CD8-positive, alpha-beta memory T cell (primary cell): ENCODE measurements around the gene GLT6D1. TPM values are rescaled to one million over a fixed set of nuclear protein-coding genes. Genes with fewer than 3 reads are reported as not detected.
"Not testable (repeated sequence)": the region's sequence is repeated elsewhere in the genome, so short reads cannot be mapped to it uniquely, and the experiment has no call there.

Source experiments
- CTCF ChIA-PET: fragments of 350-600 bp; sonication (Branson Sonifier 250); formaldehyde crosslinking; loops from one replicate; lab custom pipeline; 2021; ENCODE audit warnings: antibody characterized with exemption; lab: Charles Lee
- POLR2A ChIA-PET: fragments of 350-600 bp; sonication (Branson Sonifier 250); formaldehyde crosslinking; loops from one replicate; lab custom pipeline; 2021; ENCODE audit warnings: antibody characterized with exemption; lab: Charles Lee
- DNase-seq, 5 donors: peaks; one replicate each; pipeline versions ENCODE4 v3.0.0 to v3.0.0-alpha.2; 2020 to 2022; ENCODE audit warnings: mixed read lengths in 1 of 5
- H3K27ac ChIP-seq: one replicate; pipeline ENCODE4 v1.7.0; 2013; ENCODE audit warnings: low read depth, mild to moderate bottlenecking, low read length, moderate library complexity
- H3K27me3 ChIP-seq: 2 replicates; pipeline ENCODE4 v1.7.0; 2013; ENCODE audit warnings: low read length, mild to moderate bottlenecking; ENCODE audit not compliant: insufficient read depth, poor library complexity, severe bottlenecking
- H3K36me3 ChIP-seq: 2 replicates; pipeline ENCODE4 v1.7.0; 2013; ENCODE audit warnings: mild to moderate bottlenecking, low read length, moderate library complexity; ENCODE audit not compliant: insufficient read depth
- H3K4me1 ChIP-seq: 2 replicates; pipeline ENCODE4 v1.7.0; 2013; ENCODE audit warnings: mild to moderate bottlenecking, low read length, moderate library complexity; ENCODE audit not compliant: insufficient read depth
- H3K4me3 ChIP-seq: 2 replicates; pipeline ENCODE4 v1.7.0; 2013; ENCODE audit warnings: mild to moderate bottlenecking, low read length
- H3K9me3 ChIP-seq: 2 replicates; pipeline ENCODE4 v1.7.0; 2013; ENCODE audit warnings: mild to moderate bottlenecking, low read length
- H3K27ac Mint-ChIP-seq, 8 donors: one replicate each; pipeline ENCODE4 v1.8.0; 2020 to 2021; ENCODE audit warnings: mixed read lengths in 8 of 8, mild to moderate bottlenecking in 6 of 8, inconsistent platforms in 3 of 8, moderate library complexity in 3 of 8
- H3K27me3 Mint-ChIP-seq, 2 donors: one replicate each; pipeline ENCODE4 v1.8.0; 2020 to 2021; ENCODE audit warnings: mixed read lengths in 2 of 2, mild to moderate bottlenecking in 1 of 2, moderate library complexity in 1 of 2
- H3K36me3 Mint-ChIP-seq, 3 donors: one replicate each; pipeline ENCODE4 v1.8.0; 2020 to 2021; ENCODE audit warnings: mixed read lengths in 3 of 3, inconsistent platforms in 1 of 3, mild to moderate bottlenecking in 1 of 3
- H3K4me1 Mint-ChIP-seq, 3 donors: one replicate each; pipeline ENCODE4 v1.8.0; 2020 to 2021; ENCODE audit warnings: mixed read lengths in 3 of 3, inconsistent platforms in 1 of 3, mild to moderate bottlenecking in 1 of 3
- H3K4me3 Mint-ChIP-seq, 7 donors: one replicate each; pipeline ENCODE4 v1.8.0; 2020 to 2021; ENCODE audit warnings: mixed read lengths in 7 of 7, mild to moderate bottlenecking in 6 of 7, moderate library complexity in 4 of 7, inconsistent platforms in 2 of 7
- H3K9me3 Mint-ChIP-seq, 5 donors: one replicate each; pipeline ENCODE4 v1.8.0; 2020 to 2022; ENCODE audit warnings: mixed read lengths in 5 of 5, mild to moderate bottlenecking in 3 of 5, moderate library complexity in 2 of 5, inconsistent platforms in 1 of 5
- polyA plus RNA-seq: library from polyadenylated mRNA; unstranded; fragments of 300-500 nt; fragmentation: Illumina TruSeq; gene quantifications from one replicate; pipeline ENCODE4 v1.2.3, GENCODE V29; 2021
- total RNA-seq, 2 experiments: library from RNA; stranded (reverse); gene quantifications; one replicate each; pipeline ENCODE4 v1.2.3, GENCODE V29; 2021

The GLT6D1 gene
- total and polyA plus RNA-seq, 3 experiments from 2014 or later = not detected

DNA sequence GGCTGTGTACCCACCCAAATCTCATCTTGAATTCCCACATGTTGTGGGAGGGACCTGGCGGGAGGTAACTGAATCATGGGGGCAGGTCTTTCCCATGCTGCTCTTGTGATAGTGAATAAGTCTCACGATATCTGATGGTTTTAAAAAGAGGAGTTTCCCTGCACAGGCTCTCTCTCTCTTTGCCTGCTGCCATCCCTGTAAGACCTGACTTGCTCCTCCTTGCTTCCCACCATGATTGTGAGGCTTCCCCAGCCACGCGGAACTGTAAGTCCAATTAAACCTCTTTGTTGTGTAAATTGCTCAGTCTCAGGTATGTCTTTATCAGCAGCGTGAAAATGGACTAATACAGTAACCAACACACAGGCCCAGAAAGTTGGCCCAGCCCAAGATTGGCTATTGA, 29.7 kb upstream of the GLT6D1 start:
- H3K36me3 ChIP-seq, DNase-seq, H3K27me3 ChIP-seq, H3K36me3 Mint-ChIP-seq, CTCF ChIA-PET, H3K27ac Mint-ChIP-seq, H3K4me1 ChIP-seq, H3K9me3 Mint-ChIP-seq, H3K27ac ChIP-seq, POLR2A ChIA-PET, H3K4me3 ChIP-seq, H3K4me3 Mint-ChIP-seq, H3K9me3 ChIP-seq, H3K4me1 Mint-ChIP-seq: not testable (repeated sequence)
- peaks cover 8 to 11% of the 10 kb centered on the region in 2 donors for H3K27me3 Mint-ChIP-seq

DNA sequence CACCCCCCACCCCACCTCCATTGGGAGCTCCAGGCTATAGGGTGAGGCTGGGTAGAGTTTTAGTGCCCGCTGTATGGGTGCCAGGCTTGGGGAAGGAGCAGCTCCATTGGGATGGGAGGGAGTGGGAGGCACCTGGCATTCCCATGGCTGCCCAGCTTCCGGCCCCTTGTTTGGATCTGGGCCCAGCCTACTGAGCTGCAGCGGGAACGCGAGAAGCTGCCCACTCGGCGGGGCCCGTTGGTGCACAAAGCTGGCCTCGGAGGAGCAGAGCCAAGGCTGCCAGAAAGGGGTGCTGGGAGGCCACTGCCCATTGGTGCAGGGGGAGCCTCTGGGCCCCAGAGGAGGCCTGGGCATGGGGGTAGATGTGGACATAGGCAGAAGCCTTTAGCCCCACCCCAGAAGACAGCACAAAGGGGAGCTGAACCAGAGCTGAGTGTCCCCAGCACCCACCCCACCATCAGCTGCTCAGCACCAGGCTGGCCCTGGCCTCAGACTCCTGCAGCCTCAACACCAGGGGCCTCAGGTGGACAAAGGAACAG, 28.2 kb upstream of the GLT6D1 start:
- Histone ChIP-seq H3K9me3 (no peaks in the 10 kb centered on the region), H3K36me3 (no peaks in the 10 kb centered on the region), H3K4me3 (no peak overlapping the region), H3K4me1 (no peaks in the 10 kb centered on the region), H3K27ac (no peak overlapping the region), H3K27me3 (no peaks in the 10 kb centered on the region)
- Mint-ChIP-seq H3K27ac (no peak overlapping the region), H3K9me3 (peaks cover 0 to 2% (median 0%) of the 10 kb centered on the region in 5 donors), H3K4me3 (no peak overlapping the region), H3K27me3 (peaks cover 8 to 11% of the 10 kb centered on the region in 2 donors), H3K36me3 (no peaks in the 10 kb centered on the region), H3K4me1 (no peaks in the 10 kb centered on the region)
- POLR2A ChIA-PET = no interaction called here
- CTCF ChIA-PET = no interaction called here
- DNase-seq = no peak

DNA sequence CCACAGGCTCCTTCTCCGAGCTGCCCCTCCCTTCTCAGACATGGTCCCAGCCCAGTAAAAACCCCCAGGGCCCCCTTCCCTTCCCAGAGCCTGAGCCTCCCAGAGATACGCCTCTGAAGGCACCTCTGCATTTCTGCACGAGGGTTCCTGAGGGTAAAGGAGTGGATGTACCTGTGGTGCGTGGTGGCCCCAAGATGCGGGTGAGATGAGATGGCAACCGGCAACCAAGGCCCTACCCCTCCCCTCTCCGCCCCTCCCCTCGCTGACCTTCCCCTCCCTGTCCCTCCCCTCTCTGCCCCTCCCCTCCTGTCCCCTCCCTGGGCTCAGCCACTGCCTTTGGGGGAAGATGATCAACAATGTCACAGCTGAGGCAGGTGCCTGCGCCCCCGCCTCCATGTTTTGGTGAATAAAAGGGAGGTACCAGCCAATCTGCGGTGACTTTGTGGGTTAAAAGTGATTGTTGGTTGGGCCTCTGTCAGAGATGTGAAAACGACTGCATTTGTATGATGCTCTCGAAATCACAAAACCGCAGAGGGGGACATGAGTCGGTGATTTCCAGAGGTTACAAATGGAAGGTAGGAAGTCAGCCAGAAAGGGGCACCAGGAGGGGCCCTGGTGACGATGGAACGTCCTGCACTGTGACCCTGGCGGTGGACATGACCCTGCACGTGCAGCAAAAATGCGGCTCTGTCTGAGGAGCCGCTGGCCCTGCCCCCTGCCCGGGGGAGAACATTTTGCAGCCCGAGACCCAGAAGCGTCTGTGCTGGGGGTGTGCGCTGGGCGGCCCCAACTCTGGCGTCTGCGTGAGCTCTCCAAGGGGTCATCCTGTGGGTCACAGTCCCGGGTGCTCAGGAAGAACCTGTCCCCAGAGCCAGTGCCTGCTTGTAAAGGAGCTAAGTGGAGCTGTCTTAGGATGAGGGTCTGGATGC, 27.5 kb upstream of the GLT6D1 start:
- Histone ChIP-seq H3K36me3 (no peaks in the 10 kb centered on the region), H3K9me3 (no peaks in the 10 kb centered on the region), H3K27me3 (no peaks in the 10 kb centered on the region), H3K27ac (no peak overlapping the region), H3K4me3 (no peak overlapping the region), H3K4me1 (no peaks in the 10 kb centered on the region)
- Mint-ChIP-seq H3K27me3 (peaks cover 4 to 8% of the 10 kb centered on the region in 2 donors), H3K9me3 (peaks cover 0 to 2% (median 0%) of the 10 kb centered on the region in 5 donors), H3K4me1 (no peaks in the 10 kb centered on the region), H3K4me3 (no peak overlapping the region), H3K36me3 (no peaks in the 10 kb centered on the region), H3K27ac (no peak overlapping the region)
- ChIA-PET POLR2A (no interaction called here), CTCF (no interaction called here)
- no peak for DNase-seq

DNA sequence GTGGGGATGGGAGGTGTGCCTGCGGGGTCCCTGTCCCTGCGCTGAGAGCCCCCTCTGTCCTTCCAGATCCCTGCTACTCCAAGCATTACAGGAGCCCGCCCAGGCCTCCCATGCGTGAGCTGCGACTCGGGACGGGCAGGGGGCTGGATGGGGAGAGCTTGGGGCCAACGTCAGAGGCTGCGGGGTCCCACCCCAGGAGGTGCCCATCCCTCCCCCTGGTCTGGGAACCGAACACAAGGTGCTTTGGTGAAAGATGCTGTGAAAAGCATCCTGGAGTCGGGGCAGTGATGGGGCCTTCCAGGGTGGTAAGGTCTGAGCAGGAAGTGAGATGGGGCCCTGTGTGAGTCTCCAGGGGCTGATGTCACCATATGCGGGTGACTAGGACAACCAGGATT, 26.5 kb upstream of the GLT6D1 start:
- POLR2A ChIA-PET = no interaction called here
- Histone ChIP-seq H3K36me3 (no peaks in the 10 kb centered on the region), H3K27ac (no peak overlapping the region), H3K9me3 (no peaks in the 10 kb centered on the region), H3K4me3 (no peak overlapping the region), H3K4me1 (no peaks in the 10 kb centered on the region), H3K27me3 (no peaks in the 10 kb centered on the region)
- Mint-ChIP-seq H3K4me1 (no peaks in the 10 kb centered on the region), H3K4me3 (no peak overlapping the region), H3K36me3 (no peaks in the 10 kb centered on the region), H3K27ac (no peak overlapping the region), H3K9me3 (peaks cover 0 to 2% (median 0%) of the 10 kb centered on the region in 5 donors), H3K27me3 (peaks cover 4 to 7% of the 10 kb centered on the region in 2 donors)
- CTCF ChIA-PET = no interaction called here
- DNase-seq = no peak

DNA sequence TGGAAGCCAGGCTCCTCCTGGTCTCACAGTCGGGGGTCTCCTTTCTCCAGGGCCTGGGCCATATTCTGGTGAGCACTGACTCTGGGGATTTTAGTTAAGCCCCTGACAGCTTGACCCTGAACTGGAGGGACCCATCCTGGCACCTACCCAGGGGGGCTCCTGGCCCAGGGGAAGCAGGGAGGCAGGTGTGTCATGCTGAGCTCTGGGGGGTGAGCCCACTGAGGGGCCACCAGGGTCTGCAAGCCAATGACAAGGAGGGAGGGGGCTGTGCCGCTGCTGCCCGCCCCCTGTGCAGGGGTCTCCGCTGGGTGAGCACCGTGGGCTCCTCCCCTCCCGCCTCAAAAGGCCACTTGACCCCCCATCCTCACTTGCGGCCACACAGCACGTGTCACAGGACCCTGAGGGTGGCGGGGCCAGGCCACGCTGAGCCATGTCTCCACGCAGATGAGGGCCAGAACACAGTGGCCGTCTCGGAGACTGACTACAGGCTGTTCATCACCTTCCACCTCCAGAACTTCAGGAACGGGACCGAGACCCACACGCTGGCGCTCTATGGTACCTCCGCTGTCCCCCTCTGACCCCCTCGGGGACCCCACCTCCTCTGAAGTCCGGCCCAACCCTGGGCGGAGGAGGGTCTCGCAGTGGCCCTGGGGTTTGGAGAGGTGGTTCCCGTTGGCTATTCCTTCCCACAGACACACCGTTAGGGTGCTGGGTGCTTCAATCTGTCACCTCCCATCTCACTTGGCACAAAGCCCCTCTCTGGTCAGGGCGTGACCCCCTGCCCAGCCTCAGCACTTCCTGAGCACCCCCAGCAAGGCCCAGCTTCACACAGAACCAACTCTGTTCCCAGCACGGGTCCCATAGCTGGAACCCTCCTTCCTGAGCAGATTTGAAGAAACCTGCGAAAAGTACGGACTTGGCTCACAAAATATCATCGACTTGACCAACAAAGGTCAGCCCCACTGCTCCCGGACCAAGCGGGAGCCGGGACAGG, 25.8 kb upstream of the GLT6D1 start:
- Histone ChIP-seq H3K27ac (no peak overlapping the region), H3K27me3 (no peaks in the 10 kb centered on the region), H3K4me1 (no peaks in the 10 kb centered on the region), H3K9me3 (no peaks in the 10 kb centered on the region), H3K4me3 (no peak overlapping the region), H3K36me3 (no peaks in the 10 kb centered on the region)
- Mint-ChIP-seq H3K4me1 (no peaks in the 10 kb centered on the region), H3K4me3 (no peak overlapping the region), H3K9me3 (peaks cover 0 to 2% (median 0%) of the 10 kb centered on the region in 5 donors), H3K36me3 (no peaks in the 10 kb centered on the region), H3K27me3 (peaks cover 4 to 7% of the 10 kb centered on the region in 2 donors), H3K27ac (peak overlapping the region in 1 of 8 donors; percentile 47)
- ChIA-PET POLR2A (no interaction called here), CTCF (no interaction called here)
- no peak for DNase-seq

DNA sequence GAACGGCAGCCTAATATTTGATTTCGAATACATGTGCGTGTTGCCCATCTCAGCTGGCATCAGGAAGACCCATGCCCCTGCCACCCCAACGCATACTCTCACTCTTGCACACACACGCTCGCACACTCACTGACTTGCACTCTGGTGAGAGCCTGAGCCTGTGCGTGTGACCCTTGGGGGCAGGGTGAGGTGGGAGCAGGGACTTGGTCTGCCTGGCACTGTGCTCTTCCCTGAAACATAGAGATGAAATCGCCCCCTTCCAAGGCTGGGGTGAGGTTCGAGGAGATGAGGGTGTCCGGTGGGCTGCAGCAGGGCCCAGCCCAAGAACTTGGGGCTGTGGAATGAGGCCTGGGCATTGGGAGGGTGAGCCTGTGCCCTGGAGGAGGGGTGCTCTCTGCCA, 24.9 kb upstream of the GLT6D1 start:
- POLR2A ChIA-PET = no interaction called here
- CTCF ChIA-PET = no interaction called here

DNA sequence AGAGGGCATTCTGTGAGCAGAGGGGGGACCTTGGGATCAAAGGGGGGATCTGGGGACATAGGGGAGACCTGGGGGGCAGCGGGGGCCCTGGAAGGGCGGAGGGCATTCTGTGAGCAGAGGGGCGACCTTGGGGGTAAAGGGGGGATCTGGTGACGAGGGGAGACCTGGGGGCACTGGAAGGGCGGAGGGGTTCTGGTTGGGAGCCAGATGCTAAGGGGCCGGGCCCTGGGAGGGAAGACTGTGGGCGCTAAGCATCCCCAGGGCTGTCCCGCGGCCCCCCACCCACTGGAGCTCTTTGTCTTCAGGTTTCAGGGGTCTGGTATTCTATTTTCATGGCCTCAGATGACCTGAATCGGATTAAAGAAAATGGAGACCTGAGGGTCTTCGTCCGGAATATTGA, 24.5 kb upstream of the GLT6D1 start:
- POLR2A ChIA-PET = no interaction called here

More for the DNA sequence above, 24.9 kb upstream of the GLT6D1 start:
- H3K27me3 ChIP-seq = no peaks in the 10 kb centered on the region
- H3K4me1 ChIP-seq = no peaks in the 10 kb centered on the region
- Mint-ChIP-seq H3K36me3 (no peaks in the 10 kb centered on the region), H3K27ac (no peak overlapping the region), H3K27me3 (peaks cover 4 to 7% of the 10 kb centered on the region in 2 donors), H3K9me3 (peaks cover 0 to 2% (median 0%) of the 10 kb centered on the region in 5 donors), H3K4me3 (no peak overlapping the region), H3K4me1 (no peaks in the 10 kb centered on the region)
- no peak overlapping the region for H3K4me3 ChIP-seq
- no peak for DNase-seq
- H3K27ac ChIP-seq = no peak overlapping the region
- H3K9me3 ChIP-seq = no peaks in the 10 kb centered on the region
- H3K36me3 ChIP-seq = no peaks in the 10 kb centered on the region

More for the DNA sequence above, 24.5 kb upstream of the GLT6D1 start:
- H3K4me3 ChIP-seq = no peak overlapping the region
- Mint-ChIP-seq H3K27me3 (peaks cover 4 to 7% of the 10 kb centered on the region in 2 donors), H3K27ac (no peak overlapping the region), H3K4me3 (no peak overlapping the region), H3K36me3 (no peaks in the 10 kb centered on the region), H3K9me3 (peaks cover 0 to 2% (median 0%) of the 10 kb centered on the region in 5 donors), H3K4me1 (no peaks in the 10 kb centered on the region)
- no peak for DNase-seq
- no peak overlapping the region for H3K27ac ChIP-seq
- H3K9me3 ChIP-seq = no peaks in the 10 kb centered on the region
- CTCF ChIA-PET = no interaction called here
- no peaks in the 10 kb centered on the region for H3K27me3 ChIP-seq
- H3K36me3 ChIP-seq = no peaks in the 10 kb centered on the region
- H3K4me1 ChIP-seq = no peaks in the 10 kb centered on the region
